GM23338 (cell line): ENCODE results near the gene MTPN. TPM values are rescaled to one million over a fixed set of nuclear protein-coding genes. Genes with fewer than 3 reads are reported as not detected.
A peak's percentile ranks its signal among the peaks of the same experiment; 100 is the strongest.

Experiments used
- ATAC-seq: fragments of 200-7000 bp; cut with Tn5 transposase; 3 replicates; pipeline ENCODE4 v1.9.1; 2020
- DNase-seq: peaks from one replicate; pipeline ENCODE4 v3.0.0-alpha.2; 2015; ENCODE audit warnings: low spot score
- H2AFZ ChIP-seq: fragments of 200-600 bp; sonication (generic); 2 replicates; pipeline ENCODE4 v1.8.0; 2016; ENCODE audit warnings: antibody characterized with exemption, mild to moderate bottlenecking, moderate library complexity
- H3F3A ChIP-seq: fragments of 200-600 bp; sonication (generic); replicated peaks from 2 replicates; pipeline ENCODE4 v1.8.0; 2017; ENCODE audit warnings: antibody characterized with exemption, mixed run types, low read depth
- H3K27ac ChIP-seq: fragments of 200-600 bp; sonication (generic); 2 replicates; pipeline ENCODE4 v1.6.1; 2016; ENCODE audit warnings: low read depth
- H3K27me3 ChIP-seq: fragments of 200-600 bp; sonication (generic); 2 replicates; pipeline ENCODE4 v1.8.0; 2016; ENCODE audit warnings: mild to moderate bottlenecking, mixed run types, moderate library complexity; ENCODE audit not compliant: insufficient read depth
- H3K36me3 ChIP-seq: fragments of 200-600 bp; sonication (generic); 2 replicates; pipeline ENCODE4 v1.8.0; 2016; ENCODE audit warnings: mild to moderate bottlenecking; ENCODE audit not compliant: insufficient read depth
- H3K4me1 ChIP-seq: fragments of 200-600 bp; sonication (generic); 2 replicates; pipeline ENCODE4 v1.8.0; 2016; ENCODE audit warnings: mild to moderate bottlenecking, moderate library complexity; ENCODE audit not compliant: insufficient read depth
- H3K4me2 ChIP-seq: fragments of 200-600 bp; sonication (generic); 2 replicates; pipeline ENCODE4 v1.7.1; 2017; ENCODE audit warnings: mixed run types
- H3K4me3 ChIP-seq: fragments of 200-600 bp; sonication (generic); 2 replicates; pipeline ENCODE4 v1.6.1; 2016; ENCODE audit warnings: mixed run types
- H3K79me2 ChIP-seq: fragments of 200-600 bp; sonication (generic); replicated peaks from 2 replicates; pipeline ENCODE4 v1.8.0; 2017; ENCODE audit warnings: mild to moderate bottlenecking; ENCODE audit not compliant: insufficient read depth
- H3K9me2 ChIP-seq: fragments of 200-600 bp; sonication (generic); 2 replicates; pipeline ENCODE4 v1.8.0; 2017; ENCODE audit not compliant: insufficient read depth
- H4K20me1 ChIP-seq: fragments of 200-600 bp; sonication (generic); replicated peaks from 2 replicates; pipeline ENCODE4 v1.8.0; 2017; ENCODE audit warnings: mild to moderate bottlenecking; ENCODE audit not compliant: insufficient read depth
- H3K27ac Mint-ChIP-seq: 2 replicates; pipeline ENCODE4 v1.8.0; 2020; ENCODE audit warnings: inconsistent platforms, mild to moderate bottlenecking, moderate library complexity, mixed read lengths
- H3K27me3 Mint-ChIP-seq: 3 replicates; pipeline ENCODE4 v1.8.0; 2022; ENCODE audit warnings: low read depth, mild to moderate bottlenecking, moderate library complexity, mixed read lengths, inconsistent platforms; ENCODE audit not compliant: insufficient read depth, poor library complexity
- H3K36me3 Mint-ChIP-seq: 3 replicates; pipeline ENCODE4 v1.8.0; 2021; ENCODE audit warnings: low read depth, mild to moderate bottlenecking, inconsistent platforms, moderate library complexity, mixed read lengths
- H3K4me1 Mint-ChIP-seq: 3 replicates; pipeline ENCODE4 v1.8.0; 2020; ENCODE audit warnings: mild to moderate bottlenecking, inconsistent platforms, mixed read lengths
- H3K4me3 Mint-ChIP-seq: 3 replicates; pipeline ENCODE4 v1.8.0; 2021; ENCODE audit warnings: moderate library complexity, mild to moderate bottlenecking, inconsistent platforms, mixed read lengths
- H3K9me3 Mint-ChIP-seq: 3 replicates; pipeline ENCODE4 v1.8.0; 2020; ENCODE audit warnings: moderate library complexity, mild to moderate bottlenecking, inconsistent platforms, mixed read lengths
- CREB1 ChIP-seq: fragments of 250-450 bp; sonication (Bioruptor Pico); IDR thresholded peaks from 2 replicates; pipeline ENCODE4 v1.5.0; 2020; ENCODE audit warnings: low read depth, mild to moderate bottlenecking, moderate library complexity
- EZH2 ChIP-seq: fragments of 200-600 bp; sonication (generic); IDR thresholded peaks from one replicate; pipeline ENCODE4 v1.8.0; 2017; ENCODE audit warnings: antibody characterized with exemption, mild to moderate bottlenecking, low read depth; ENCODE audit not compliant: unreplicated experiment
- EZH2phosphoT487 ChIP-seq: fragments of 200-600 bp; sonication (generic); IDR thresholded peaks from one replicate; pipeline ENCODE4 v1.8.1; 2018; ENCODE audit warnings: antibody characterized with exemption; ENCODE audit not compliant: unreplicated experiment
- JUNB ChIP-seq: IDR thresholded peaks from one replicate; pipeline ENCODE4 v1.6.1; 2016; ENCODE audit warnings: antibody characterized with exemption; ENCODE audit not compliant: unreplicated experiment
- POLR2AphosphoS5 ChIP-seq: IDR thresholded peaks from 2 replicates; pipeline ENCODE4 v1.6.1; 2016; ENCODE audit warnings: antibody characterized with exemption, low read depth
- ZNF114 ChIP-seq: fragments of 250-450 bp; sonication (Bioruptor Pico); IDR thresholded peaks from 2 replicates; pipeline ENCODE4 v1.5.0; 2020; ENCODE audit warnings: mild to moderate bottlenecking, moderate library complexity
- polyA plus RNA-seq: library from polyadenylated mRNA; unstranded; fragments of >200 nt; fragmentation: Nextera tagmentation; extraction: Ambion mirVana; gene quantifications from 2 replicates; pipeline ENCODE4 v1.2.1, GENCODE V29; 2016
- total RNA-seq: library from RNA; depleted of rRNA; stranded (reverse); fragments of >200 nt; shearing (Covaris generic); gene quantifications from 2 replicates; pipeline ENCODE4 v1.2.3, GENCODE V29; 2014
- TF ChIP-seq, protein P1 (sequence below): fragments of 250-450 bp; sonication (Bioruptor Pico); IDR thresholded peaks from 2 replicates; pipeline ENCODE4 v1.5.0; 2020; ENCODE audit warnings: mild to moderate bottlenecking, moderate library complexity
- TF ChIP-seq, protein P2 (sequence below): IDR thresholded peaks from 2 replicates; pipeline ENCODE4 v1.6.1; 2016; ENCODE audit warnings: antibody characterized with exemption
- TF ChIP-seq, protein P3 (sequence below), 2 experiments: fragments of 200-600 bp in 1 of 2; sonication (generic) in 1 of 2; conservative IDR thresholded peaks; 2 replicates each; pipeline versions ENCODE4 v1.5.1 to v1.6.1; 2016 to 2017; ENCODE audit warnings: antibody characterized with exemption in 2 of 2, low read depth in 2 of 2, mild to moderate bottlenecking in 2 of 2, moderate library complexity in 1 of 2
- TF ChIP-seq, protein P4 (sequence below): IDR thresholded peaks from one replicate; pipeline ENCODE4 v1.6.1; 2018; ENCODE audit warnings: antibody characterized with exemption; ENCODE audit not compliant: unreplicated experiment

MTPN gene
- total and polyA plus RNA-seq, 2 experiments from 2014 or later: 87.7 to 90.3 TPM

DNA sequence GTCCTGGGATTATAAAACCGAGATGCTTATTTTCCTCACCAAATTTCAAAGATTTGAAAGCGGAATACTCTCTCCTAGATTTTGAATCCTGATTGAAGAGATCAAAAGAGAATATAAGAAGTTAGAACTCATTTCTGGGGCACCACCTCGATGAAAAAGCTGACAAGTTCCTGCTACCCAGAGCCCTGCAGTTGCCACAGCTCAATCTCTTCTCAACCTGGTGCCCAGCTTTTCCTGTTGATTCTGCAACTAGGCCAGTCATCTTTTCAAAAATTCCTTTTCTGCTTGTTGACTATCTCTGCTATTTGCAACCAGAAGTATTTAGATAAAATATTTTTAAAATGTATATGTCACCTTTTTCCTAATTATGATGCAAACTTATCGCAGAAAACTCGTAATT lies 45.0 kb downstream of the MTPN start (continued):
- TF ChIP-seq, protein P1, sequence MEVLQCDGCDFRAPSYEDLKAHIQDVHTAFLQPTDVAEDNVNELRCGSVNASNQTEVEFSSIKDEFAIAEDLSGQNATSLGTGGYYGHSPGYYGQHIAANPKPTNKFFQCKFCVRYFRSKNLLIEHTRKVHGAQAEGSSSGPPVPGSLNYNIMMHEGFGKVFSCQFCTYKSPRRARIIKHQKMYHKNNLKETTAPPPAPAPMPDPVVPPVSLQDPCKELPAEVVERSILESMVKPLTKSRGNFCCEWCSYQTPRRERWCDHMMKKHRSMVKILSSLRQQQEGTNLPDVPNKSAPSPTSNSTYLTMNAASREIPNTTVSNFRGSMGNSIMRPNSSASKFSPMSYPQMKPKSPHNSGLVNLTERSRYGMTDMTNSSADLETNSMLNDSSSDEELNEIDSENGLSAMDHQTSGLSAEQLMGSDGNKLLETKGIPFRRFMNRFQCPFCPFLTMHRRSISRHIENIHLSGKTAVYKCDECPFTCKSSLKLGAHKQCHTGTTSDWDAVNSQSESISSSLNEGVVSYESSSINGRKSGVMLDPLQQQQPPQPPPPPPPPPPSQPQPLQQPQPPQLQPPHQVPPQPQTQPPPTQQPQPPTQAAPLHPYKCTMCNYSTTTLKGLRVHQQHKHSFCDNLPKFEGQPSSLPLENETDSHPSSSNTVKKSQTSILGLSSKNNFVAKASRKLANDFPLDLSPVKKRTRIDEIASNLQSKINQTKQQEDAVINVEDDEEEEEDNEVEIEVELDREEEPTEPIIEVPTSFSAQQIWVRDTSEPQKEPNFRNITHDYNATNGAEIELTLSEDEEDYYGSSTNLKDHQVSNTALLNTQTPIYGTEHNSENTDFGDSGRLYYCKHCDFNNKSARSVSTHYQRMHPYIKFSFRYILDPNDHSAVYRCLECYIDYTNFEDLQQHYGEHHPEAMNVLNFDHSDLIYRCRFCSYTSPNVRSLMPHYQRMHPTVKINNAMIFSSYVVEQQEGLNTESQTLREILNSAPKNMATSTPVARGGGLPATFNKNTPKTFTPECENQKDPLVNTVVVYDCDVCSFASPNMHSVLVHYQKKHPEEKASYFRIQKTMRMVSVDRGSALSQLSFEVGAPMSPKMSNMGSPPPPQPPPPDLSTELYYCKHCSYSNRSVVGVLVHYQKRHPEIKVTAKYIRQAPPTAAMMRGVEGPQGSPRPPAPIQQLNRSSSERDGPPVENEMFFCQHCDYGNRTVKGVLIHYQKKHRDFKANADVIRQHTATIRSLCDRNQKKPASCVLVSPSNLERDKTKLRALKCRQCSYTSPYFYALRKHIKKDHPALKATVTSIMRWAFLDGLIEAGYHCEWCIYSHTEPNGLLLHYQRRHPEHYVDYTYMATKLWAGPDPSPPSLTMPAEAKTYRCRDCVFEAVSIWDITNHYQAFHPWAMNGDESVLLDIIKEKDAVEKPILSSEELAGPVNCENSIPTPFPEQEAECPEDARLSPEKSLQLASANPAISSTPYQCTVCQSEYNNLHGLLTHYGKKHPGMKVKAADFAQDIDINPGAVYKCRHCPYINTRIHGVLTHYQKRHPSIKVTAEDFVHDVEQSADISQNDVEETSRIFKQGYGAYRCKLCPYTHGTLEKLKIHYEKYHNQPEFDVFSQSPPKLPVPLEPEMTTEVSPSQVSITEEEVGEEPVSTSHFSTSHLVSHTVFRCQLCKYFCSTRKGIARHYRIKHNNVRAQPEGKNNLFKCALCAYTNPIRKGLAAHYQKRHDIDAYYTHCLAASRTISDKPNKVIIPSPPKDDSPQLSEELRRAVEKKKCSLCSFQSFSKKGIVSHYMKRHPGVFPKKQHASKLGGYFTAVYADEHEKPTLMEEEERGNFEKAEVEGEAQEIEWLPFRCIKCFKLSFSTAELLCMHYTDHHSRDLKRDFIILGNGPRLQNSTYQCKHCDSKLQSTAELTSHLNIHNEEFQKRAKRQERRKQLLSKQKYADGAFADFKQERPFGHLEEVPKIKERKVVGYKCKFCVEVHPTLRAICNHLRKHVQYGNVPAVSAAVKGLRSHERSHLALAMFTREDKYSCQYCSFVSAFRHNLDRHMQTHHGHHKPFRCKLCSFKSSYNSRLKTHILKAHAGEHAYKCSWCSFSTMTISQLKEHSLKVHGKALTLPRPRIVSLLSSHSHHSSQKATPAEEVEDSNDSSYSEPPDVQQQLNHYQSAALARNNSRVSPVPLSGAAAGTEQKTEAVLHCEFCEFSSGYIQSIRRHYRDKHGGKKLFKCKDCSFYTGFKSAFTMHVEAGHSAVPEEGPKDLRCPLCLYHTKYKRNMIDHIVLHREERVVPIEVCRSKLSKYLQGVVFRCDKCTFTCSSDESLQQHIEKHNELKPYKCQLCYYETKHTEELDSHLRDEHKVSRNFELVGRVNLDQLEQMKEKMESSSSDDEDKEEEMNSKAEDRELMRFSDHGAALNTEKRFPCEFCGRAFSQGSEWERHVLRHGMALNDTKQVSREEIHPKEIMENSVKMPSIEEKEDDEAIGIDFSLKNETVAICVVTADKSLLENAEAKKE (CRISPR knock-in tag): no peak
- TF ChIP-seq, protein P2, sequence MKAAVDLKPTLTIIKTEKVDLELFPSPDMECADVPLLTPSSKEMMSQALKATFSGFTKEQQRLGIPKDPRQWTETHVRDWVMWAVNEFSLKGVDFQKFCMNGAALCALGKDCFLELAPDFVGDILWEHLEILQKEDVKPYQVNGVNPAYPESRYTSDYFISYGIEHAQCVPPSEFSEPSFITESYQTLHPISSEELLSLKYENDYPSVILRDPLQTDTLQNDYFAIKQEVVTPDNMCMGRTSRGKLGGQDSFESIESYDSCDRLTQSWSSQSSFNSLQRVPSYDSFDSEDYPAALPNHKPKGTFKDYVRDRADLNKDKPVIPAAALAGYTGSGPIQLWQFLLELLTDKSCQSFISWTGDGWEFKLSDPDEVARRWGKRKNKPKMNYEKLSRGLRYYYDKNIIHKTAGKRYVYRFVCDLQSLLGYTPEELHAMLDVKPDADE: no peak

DNA sequence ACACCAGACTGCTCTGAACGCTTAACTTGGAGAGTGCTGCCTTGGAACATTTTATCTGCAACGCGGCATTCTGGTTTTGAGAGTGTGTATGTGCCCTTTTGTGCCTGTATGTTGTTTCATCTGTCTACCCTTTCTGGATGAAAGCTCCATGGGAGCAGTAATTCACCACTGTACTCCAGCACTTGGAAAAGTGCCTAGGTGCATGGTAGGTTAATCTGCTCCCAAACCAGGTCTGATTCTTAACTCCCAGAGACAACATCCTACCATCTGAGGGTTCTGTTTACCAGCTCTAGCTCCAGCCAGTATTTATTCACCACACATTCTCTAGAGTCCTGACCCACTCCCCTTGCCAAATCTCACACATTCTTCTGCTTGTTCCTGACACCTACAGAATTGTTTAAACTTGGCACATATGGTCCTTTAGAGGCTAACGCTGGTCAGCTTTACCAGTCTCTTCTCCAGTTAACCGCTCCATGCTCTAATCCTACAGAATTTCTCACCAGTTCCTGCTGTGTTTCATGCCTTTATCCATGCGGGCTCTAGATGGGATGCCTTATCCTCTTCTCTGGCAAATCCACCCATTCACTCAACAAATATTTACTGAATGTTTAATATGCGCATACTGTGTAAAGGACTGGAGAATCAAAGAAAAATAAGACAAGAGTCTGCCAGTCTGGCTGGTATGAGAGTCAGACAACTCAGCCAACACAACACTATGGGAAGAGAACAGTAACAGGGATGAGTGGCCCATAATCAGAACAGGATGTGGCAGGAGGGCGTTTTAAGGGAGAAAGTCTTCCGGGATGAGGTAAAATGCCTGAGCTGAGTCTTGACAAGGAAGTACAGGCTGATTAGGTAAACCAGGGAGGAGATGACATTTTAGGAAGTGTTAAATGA lies 46.3 kb downstream of the MTPN start:
- no peaks in the 10 kb centered on the region for H3F3A ChIP-seq
- H3K36me3 Mint-ChIP-seq: peaks cover 8% of the 10 kb centered on the region; the same call in 2 of the 3 replicates
- no peak overlapping the region for H3K4me3 ChIP-seq
- peaks cover 16% of the 10 kb centered on the region for H3K4me1 ChIP-seq
- ATAC-seq (peak; percentile 74), DNase-seq (peak; percentile 45)
- no peak overlapping the region for H3K27ac ChIP-seq
- peaks cover 25% of the 10 kb centered on the region for H3K4me1 Mint-ChIP-seq
- H4K20me1 ChIP-seq: peaks cover 16% of the 10 kb centered on the region
- no peaks in the 10 kb centered on the region for H3K27me3 Mint-ChIP-seq
- peak overlapping the region; percentile 70 for H3K27ac Mint-ChIP-seq
- no peak overlapping the region for H2AFZ ChIP-seq
- no peak overlapping the region for H3K4me3 Mint-ChIP-seq
- no peaks in the 10 kb centered on the region for H3K36me3 ChIP-seq
- H3K79me2 ChIP-seq: peaks cover 40% of the 10 kb centered on the region
- H3K9me2 ChIP-seq: peaks cover 6% of the 10 kb centered on the region; the same call in 1 of the 2 replicates
- no peaks in the 10 kb centered on the region; the same call in 2 of the 3 replicates for H3K9me3 Mint-ChIP-seq
- no peaks in the 10 kb centered on the region for H3K27me3 ChIP-seq
- H3K4me2 ChIP-seq: peak overlapping the region; percentile 11; the same call in 1 of the 2 replicates
- TF ChIP-seq POLR2AphosphoS5 (no peak), EZH2phosphoT487 (no peak), ZNF114 (no peak), CREB1 (CRISPR knock-in tag) (no peak), JUNB (no peak), EZH2 (no peak)
- TF ChIP-seq, protein P3, sequence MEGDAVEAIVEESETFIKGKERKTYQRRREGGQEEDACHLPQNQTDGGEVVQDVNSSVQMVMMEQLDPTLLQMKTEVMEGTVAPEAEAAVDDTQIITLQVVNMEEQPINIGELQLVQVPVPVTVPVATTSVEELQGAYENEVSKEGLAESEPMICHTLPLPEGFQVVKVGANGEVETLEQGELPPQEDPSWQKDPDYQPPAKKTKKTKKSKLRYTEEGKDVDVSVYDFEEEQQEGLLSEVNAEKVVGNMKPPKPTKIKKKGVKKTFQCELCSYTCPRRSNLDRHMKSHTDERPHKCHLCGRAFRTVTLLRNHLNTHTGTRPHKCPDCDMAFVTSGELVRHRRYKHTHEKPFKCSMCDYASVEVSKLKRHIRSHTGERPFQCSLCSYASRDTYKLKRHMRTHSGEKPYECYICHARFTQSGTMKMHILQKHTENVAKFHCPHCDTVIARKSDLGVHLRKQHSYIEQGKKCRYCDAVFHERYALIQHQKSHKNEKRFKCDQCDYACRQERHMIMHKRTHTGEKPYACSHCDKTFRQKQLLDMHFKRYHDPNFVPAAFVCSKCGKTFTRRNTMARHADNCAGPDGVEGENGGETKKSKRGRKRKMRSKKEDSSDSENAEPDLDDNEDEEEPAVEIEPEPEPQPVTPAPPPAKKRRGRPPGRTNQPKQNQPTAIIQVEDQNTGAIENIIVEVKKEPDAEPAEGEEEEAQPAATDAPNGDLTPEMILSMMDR (conservative IDR thresholded peaks at IDR 0.05; ENCODE audit: low read depth in 2 of 2): no peak
- TF ChIP-seq, protein P4, sequence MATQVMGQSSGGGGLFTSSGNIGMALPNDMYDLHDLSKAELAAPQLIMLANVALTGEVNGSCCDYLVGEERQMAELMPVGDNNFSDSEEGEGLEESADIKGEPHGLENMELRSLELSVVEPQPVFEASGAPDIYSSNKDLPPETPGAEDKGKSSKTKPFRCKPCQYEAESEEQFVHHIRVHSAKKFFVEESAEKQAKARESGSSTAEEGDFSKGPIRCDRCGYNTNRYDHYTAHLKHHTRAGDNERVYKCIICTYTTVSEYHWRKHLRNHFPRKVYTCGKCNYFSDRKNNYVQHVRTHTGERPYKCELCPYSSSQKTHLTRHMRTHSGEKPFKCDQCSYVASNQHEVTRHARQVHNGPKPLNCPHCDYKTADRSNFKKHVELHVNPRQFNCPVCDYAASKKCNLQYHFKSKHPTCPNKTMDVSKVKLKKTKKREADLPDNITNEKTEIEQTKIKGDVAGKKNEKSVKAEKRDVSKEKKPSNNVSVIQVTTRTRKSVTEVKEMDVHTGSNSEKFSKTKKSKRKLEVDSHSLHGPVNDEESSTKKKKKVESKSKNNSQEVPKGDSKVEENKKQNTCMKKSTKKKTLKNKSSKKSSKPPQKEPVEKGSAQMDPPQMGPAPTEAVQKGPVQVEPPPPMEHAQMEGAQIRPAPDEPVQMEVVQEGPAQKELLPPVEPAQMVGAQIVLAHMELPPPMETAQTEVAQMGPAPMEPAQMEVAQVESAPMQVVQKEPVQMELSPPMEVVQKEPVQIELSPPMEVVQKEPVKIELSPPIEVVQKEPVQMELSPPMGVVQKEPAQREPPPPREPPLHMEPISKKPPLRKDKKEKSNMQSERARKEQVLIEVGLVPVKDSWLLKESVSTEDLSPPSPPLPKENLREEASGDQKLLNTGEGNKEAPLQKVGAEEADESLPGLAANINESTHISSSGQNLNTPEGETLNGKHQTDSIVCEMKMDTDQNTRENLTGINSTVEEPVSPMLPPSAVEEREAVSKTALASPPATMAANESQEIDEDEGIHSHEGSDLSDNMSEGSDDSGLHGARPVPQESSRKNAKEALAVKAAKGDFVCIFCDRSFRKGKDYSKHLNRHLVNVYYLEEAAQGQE: no peak
